ENCODE results near the gene UCP2. TPM values are rescaled to one million over a fixed set of nuclear protein-coding genes. Genes with fewer than 3 reads are reported as not detected.

Gene UCP2
- total RNA-seq, 1 experiment from 2014 or later: not detected

DNA sequence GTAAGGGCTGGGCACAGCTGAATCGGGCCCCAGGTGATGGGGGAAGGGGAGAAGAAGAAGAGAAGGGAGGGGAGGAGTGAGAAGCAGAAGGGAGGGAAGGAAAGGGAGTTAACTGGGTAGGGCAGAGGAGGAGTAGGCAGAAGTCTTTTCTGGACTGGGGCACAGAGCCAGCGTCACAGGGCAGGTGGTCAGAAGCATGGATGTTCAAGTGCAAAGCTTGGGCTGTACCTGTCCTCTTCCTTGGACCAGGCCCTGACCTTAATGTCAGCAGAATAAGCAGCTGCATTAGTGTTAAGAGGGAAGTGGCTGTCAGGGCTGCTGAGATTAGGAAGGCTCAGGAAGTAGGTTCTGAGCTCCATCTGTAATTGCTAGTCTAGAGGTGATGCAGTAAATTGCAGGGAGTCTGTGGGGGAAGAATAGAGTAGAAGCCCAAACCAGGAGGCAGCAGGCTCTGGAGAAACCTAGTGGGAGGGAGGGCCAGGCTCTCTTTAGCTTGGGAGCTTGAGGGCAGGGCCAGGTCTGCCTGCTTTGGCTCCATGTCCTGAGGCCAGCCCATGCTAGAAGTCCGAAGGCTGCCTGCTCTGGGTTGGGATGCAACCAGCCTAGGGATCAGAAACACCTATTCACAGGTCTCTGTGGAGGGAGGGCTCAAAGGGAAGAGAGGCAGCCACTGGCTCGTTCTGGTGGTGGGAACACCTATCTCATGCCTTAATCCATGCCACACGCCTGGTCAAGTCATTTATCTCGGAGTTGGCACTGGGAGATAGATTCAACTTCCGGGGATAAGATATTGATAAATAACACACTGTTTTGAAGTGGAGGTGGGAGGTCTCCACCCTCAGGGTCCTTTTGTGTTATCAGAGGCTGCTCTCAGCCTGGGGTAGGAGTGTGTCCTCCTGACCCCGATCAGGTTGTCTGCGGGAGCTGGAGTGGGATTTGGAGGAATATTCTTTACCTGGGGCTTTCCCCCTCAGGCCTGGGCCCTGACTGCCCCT lies 28.0 kb upstream of the UCP2 start:
- DNase-seq (ENCODE audit: low read depth): no peak

DNA sequence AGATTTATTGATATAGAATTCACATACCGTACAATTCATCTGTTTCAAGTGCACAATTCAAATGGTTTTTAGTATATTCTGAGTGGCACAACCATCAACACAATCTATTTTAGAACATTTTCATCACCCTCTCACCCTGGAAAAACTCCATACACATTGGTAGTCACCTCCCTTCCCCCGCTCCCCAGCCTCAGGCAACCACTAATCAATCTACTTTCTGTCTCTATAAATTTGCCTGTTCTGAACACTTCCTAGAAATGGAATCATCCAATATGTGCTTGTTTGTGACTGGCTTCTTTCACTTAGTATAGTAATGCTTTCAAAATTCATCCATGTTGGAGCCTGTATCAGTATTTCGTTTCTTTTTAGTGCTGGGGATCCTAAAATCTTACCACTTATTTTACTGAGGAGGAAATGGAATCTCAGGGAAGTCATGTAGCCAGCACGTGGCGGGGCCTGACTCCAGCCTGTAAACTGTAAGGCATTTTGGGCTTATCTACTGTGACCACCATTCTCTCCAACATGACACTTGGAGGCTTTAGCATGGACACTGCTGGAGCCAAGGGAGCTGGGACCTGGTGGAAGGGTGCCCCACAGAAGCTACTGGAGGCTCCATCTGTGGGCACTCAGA lies 27.1 kb upstream of the UCP2 start:
- no peak for DNase-seq (ENCODE audit: low read depth)

DNA sequence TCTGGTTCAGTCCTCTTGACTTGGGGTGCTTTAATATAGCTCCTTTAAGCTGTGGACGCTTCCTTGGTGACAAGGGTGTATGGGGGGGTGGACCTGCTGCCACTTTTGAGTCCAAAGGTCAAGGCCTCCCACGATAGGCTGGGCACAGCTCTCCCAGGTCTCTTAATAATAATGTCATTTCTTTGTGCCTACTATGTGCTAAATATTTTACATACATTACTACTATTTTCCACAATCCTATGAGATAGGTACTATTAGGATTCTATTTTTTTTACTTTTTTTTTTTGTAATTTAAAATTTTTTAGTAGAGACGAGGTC lies 26.5 kb upstream of the UCP2 start:
- no peak for DNase-seq (ENCODE audit: low read depth)

DNA sequence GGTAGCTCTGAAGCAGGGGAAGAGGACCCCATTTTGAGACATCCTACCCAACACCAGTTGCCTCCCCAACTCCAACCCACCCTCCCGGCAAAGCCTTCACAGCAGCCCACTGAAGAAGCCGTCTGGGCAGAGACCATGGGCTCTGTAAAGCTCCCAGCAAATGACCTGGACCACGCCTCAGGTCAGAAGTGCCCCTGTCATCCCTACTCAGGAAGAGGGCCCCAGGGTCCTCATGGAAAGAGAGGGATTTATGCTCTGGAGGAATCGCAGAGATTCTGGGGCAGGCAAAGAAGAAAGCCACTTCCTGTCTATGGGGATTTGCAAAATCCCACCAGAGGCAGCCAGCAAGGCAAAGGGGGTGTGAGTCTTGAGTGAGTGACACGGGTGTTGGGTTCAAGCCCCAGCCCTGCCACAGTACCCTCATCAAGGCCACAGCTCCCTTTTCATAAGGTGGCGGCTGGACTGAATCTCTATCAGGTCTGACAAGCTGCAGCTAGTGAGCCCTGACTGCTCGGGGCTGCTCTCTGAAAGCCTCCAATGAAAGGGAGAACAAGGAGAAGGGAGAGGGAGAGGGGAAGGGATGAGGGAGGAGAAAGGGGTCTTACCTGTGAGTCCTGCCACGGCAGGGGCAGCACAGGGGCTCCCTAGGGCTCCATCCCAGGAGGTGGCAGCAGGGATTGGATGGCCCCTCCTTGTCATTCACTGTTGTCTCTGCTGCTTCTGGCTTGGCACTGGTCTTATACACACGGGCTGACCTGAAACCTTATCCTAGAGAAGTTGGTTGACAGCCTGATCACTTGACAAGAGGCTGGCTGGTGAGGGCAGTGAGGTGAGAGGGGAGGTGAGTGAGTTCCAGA lies 26.0 kb upstream of the UCP2 start, which contains the start of gene UCP3:
Gene UCP3 (minus strand): TSS at position 713 of the 857 bp plus-strand sequence. CDS start 2,043 bp downstream, outside the sequence.
- DNase-seq (ENCODE audit: low read depth): no peak

DNA sequence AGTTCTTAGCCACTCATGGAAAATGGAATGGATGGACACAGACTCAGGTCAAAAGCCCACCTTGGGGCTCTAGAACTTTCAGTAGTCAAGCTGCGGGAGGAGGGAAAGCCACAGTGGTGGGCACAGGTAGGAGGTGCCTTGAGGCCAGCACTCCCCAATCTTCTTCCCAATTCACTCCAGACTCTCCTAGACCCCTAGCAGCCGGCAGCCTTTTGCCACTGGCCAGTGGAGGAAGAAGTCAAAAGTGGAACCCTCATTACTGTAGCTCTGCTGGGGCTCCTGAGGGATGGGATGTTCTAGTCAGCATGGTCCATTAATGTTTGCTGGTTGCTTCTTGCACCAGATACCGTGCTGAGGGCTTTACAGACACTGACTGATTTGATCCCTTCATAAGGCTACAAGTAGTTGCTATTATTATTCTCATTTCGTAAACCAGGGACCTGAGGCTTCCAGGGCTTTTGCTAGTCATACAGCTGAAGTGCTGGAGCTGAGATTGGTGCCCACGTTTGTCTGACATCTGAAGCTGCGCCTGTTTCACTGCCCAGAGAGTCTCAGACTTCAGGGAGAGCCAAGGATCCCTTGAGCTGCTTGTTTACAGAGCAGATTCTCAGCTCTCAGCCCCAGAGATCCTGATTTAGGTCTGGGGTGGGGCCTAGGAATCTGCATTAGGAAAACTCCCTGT lies 25.2 kb upstream of the UCP2 start:
- no peak for DNase-seq (ENCODE audit: low read depth)

DNA sequence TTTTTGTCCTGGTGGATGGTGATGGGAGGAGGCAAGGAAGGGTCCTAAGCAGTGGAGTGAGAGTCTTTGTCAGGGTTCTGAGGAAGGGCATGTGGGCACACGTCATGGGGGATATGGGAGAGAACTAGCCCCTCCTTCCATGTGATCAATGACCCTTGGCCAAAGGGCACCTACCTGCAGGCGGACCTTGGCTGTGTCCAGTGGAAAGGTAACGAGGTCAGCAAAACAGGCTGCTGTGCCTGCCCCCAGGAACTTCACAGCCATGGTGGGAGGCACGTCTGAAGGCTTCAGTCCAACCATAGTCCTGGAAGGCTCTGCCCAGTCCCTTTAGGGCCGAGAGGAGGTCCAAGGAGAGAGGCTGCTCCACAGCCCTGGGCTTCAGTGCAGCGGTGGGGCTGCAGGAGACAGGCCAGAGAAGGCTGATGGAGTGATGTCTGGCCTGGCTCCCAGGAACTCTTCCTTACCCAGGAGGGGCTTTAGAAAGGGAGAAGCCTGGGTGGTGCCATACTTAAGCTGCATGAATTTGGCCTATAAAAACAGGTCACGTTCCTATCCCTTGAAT lies 24.2 kb upstream of the UCP2 start:
- no peak for DNase-seq (ENCODE audit: low read depth)

DNA sequence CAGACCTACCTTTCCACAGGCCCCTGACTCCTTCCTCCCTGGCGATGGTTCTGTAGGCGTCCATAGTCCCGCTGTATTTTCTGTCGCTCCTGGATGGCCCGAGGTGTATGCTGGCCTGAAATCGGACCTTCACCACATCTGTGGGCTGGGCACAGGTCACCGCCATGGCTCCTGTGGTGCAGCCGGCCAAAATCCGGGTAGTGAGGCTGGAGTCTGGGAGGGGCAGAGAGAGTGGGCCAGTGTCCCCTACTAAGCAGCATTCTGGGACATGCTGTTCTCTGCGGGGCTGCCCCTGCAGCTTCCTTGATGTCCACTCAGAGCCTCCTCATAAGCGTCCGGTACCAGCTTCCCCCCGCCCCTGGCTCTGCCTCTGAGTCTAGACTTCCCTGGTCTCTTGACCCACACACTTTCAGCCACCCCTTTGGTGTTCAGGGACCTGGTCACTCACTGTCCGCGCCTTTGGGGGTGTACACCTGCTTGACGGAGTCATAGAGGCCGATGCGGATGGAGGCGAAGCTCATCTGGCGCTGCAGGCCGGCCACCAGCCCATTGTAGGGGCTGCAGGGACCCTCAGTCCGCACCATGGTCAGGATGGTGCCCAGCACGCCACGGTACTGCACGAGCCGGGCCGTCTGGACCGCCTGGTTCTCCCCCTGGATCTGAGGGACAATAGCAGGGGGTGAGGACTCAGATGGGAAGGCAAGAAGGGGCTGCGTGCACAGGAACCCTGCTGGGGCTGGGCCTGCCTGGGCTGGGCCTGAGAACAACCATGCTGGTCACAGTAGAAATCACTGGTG lies 23.3 kb upstream of the UCP2 start:
- no peak for DNase-seq (ENCODE audit: low read depth)

DNA sequence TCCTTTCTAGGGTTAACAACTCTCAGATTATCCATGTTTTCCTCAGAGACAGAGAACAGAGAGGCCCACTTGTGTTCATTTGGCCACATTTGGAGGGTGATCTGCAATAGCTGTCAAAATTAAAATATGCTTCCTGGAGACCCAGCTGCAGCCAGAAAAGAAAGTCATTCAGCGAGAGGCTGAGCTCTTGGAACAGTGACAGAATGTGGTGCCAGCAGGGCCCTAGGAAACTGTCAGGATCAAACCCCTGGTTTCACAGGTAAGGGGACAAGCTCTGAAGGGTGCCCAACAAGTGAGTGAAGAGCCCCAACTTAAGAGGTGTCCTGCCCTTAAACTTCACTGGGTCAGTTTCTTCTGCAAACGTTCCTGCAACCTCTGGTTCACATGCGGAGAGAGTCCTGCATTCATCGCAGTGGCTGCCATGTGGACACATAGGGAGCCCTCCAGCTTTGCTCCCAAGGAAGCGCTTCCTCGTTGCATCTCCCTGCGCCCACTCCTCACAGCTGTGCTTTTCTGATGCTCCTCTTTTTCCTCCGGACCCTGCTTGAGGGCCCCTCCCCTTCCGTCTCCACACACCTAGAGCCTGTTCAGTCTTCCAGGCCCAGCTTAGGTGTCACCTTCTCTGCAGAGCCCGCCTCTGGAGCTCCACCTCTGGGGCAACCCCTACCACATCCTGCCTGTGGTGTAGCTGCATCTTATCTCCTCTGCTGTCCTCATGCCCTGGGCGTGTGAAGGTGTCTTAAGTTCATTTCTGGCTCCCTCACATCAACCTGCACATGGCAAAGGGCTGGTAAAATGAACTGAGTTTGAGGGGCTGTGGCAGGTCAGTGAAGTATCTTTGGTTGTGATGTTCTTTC lies 22.3 kb upstream of the UCP2 start:
- DNase-seq (ENCODE audit: low read depth): no peak

DNA sequence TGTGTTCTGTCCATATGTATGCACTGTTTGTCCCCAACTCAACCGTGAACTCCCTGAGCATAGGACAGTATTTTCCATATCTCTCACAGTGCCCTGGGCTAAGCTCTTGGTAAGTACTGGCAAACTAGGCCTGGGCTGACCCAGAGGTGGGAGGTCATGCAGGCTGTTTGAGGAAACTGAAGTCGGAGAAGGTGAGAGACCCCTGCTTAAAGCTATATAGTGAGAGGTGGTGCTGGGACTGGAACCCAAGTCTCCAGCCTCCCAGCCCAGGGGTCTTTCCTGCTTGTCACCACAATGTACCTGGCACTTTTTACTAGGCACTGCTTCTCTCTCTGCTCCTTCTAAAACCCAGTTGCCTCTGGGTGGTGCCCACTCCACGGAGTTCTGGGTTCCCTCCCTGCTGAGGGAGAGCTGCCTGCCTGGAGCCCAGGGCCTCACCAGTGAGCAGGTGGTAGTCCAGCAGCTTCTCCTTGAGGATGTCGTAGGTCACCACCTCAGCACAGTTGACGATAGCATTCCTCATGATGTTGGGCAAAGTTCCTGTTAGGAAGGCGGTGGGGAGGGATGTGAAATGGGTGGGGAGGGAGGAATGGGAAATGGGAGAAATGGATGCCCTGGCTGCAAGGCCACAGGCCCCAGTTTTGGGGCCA lies 21.5 kb upstream of the UCP2 start:
- DNase-seq (ENCODE audit: low read depth): no peak

DNA sequence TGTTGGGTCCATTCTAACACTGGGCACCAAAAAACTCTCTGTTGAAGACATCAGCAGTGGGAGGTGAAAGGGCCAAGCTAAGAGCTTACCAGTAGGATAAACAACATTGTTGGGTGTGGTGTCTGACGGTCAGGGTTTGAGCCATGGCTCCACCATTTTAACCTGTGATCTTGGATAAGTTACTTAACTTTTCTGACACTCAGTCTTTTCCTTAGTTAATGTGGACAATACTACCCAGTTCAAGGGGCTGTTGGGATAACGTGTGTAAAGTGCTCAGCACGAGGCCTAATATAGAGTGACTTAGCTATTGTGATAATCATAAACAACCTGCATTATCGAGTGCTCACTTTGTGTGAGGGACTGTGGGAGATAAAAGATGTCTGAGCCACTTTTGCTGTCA lies 20.2 kb upstream of the UCP2 start:
- DNase-seq (ENCODE audit: low read depth): no peak

DNA sequence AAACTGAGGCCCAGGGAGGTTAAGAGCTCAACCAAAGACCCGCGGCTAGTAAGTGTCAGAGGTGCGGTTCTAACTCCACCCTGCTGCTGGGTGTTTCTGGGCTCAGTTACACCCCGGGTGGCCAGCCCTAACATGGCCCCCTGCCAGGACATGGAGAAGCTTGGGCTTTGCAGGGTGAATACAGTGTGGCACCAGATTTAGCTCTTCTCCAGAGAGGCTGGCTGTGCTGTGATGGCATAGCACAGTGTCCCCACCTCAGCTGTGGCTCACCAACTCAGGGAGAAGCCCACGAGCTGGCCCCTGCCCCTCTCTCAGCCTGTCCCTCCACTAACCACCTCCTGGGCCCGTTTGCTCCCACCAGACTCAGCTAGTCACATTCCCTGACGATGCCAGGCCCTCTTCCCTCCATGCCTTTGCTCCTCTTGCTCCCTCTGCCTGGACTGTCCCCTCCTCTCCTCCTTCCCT lies 19.2 kb upstream of the UCP2 start:
- no peak for DNase-seq (ENCODE audit: low read depth)

DNA sequence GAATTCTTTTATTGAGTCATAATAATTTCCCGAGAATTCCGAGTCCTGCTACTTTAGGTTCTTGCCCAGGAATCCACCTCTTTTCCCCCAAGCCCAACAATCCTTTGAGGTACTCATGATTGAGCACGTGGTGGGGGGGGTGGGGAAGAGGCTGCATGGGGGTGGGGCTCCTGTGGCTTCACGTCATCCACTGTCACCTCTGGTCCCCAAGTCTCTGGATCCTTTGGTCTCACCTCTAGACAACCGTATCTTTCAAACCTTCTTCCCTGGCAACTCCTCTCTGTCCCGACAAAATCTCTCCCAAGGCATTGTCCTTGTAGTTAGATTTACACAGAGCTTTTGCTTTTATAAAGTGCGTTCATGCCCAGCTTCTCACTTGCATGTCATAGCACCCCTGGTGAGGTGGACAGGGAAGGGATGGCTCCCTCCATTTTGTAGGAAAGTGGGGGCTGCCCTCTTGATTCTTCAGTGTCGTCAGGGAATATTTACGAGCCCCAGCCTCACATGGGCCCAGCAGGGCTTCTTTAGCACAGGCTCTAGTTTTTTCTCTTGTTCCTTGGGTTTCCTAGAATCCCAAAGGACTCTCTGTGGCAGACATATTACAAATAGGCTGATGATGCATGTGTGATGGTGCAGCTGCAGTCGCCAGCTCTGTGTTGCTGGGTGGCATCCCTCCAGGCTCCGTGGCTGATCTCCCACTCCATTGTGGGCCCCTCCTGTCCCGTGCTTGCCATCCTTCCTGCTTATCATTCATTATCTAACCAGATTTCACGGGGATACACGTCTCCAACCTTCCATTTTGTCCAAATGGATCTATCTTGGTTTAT lies 17.9 kb upstream of the UCP2 start:
- no peak for DNase-seq (ENCODE audit: low read depth)

DNA sequence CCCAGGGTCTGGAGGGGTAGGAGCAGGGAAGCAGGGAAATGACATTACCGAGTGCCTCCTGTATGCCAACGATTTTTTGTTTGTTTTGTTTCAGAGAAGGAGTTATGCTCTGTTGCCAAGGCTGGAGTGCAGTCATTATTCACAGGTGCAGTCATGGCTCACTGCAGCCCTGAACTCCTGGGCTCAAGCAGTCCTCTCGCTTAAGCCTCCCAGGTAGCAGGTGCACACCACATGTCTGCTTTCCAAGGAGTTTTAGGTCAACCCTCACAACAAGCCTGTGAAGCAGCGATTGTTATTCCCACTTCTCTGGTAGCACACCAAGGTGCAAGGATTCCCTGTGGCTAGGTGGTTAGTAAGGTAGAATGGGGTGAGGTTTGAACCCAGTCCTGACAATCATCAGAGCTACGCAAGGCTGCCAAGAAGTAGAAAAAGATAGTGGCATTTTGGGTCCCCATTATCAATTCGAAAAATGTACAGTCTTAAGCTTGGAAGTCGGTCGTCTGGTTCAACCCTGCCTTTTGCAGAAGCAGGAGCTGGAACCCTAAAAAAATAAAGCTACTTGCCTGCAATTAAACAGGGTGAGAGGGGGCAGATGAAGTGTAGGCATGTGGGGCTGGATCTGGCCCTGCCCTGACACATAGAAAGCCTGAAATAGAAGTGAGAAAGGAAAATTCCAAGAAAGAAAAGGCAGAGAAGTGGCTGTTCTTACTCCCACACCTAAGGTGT lies 17.1 kb upstream of the UCP2 start:
- DNase-seq (ENCODE audit: low read depth): no peak

DNA sequence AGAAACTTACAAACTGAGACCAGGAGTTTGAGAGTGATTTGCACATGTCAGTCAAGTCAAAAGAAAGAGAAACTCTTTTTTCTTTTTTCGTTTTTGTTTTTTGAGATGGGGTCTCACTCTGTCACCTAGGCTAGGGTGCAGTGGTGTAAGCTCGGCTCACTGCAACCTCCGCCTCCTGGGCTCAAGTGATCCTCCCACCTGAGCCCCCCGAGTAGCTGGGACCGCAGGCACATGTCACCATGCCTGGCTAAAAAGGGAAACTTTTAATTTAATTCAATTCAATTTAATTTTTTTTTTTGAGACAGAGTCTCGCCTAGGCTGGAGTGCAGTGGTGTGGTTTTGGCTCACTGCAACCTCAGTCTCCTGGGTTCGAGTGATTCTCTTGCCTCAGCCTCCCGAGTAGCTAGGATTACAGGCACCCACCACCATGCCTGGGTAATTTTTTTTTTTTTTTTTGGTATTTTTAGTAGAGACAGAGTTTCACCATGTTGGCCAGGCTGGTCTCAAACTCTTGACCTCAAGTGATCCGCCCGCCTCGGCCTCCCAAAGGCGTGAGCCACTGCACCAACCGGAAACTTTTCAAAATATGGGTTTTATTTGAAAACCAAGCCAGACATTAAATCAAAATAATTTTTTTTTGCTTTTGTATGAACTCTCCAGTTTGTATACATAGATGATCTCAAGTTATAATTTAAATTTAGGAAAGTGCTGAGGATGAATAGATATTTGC lies 16.4 kb upstream of the UCP2 start:
- no peak for DNase-seq (ENCODE audit: low read depth)

DNA sequence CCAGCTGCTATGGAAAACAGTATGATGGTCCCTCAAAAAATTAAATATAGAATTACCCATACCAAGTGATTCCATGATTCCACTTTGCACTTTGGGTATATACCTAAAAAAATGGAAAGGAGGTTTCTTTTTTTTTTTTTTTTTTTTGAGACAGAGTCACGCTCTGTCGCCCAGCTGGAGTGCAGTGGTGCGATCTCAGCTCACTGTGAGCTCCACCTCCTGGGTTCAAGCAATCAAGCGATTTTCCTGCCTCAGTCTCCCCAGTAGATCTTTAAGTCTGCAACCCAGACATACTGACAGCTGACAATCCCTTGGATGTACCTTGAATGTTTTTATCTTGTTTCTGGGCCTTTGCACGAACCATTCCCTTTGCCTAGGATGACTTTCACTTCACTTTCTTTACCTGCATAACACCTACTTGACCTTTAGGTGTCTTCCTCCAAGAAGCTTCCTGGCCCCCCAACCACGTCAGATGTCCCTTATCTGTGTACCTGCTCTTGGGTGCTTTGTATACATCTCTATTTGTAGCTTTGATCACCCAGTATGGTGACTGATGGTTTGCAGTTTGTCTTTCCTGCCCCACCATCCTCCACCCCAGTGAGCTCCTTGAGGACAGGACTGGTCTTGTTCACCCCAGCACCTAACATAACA lies 14.6 kb upstream of the UCP2 start:
- DNase-seq (ENCODE audit: low read depth): no peak
